Bronchial smooth muscle cell (primary cell): Measurements from ENCODE around the gene URI1. TPM values are rescaled to one million over a fixed set of nuclear protein-coding genes. Genes with fewer than 3 reads are reported as not detected.

Experiments
- total RNA-seq: library from RNA; depleted of rRNA; stranded (reverse); fragments of >200 nt; gene quantifications from 2 replicates; pipeline ENCODE4 v1.2.1, GENCODE V29; 2014

The URI1 gene, protein sequence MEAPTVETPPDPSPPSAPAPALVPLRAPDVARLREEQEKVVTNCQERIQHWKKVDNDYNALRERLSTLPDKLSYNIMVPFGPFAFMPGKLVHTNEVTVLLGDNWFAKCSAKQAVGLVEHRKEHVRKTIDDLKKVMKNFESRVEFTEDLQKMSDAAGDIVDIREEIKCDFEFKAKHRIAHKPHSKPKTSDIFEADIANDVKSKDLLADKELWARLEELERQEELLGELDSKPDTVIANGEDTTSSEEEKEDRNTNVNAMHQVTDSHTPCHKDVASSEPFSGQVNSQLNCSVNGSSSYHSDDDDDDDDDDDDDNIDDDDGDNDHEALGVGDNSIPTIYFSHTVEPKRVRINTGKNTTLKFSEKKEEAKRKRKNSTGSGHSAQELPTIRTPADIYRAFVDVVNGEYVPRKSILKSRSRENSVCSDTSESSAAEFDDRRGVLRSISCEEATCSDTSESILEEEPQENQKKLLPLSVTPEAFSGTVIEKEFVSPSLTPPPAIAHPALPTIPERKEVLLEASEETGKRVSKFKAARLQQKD
- total RNA-seq, result 46.7 and 60.7 TPM in 2 replicates

DNA sequence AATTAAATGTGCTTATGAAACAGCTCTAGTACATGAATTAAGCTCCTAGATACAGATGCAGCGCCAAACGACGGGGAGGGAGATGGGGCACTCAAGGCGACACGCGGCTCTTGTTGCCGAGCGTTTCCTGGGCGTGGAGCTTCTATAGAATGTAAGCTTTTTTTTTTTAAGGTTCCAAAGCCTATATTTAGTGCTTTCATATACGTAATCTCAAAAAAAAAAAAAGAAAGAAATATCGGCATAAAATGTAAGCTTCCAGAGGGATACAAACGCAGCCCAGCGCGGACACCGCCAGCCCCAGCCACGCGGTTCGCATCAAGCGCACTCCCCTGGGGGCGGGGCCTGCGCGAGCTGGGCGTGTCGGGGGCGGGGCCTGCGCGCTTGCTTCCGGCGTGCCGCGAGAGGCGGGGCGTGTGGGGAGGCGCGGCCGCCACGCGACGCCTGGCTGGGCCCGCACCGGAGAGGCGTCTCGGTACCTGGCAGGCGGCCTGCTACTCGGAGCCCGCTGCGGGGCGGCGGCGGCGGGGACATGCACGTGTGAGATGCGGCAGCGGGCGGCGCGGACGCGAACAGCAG is at the start of gene URI1:
Gene URI1 (plus strand): TSS at position 412 of the 576 bp plus-strand sequence. CDS start 309 bp downstream, outside the sequence.

Other genes starting within 250 kb of the URI1 start
- gene C19orf12, start 227.0 kb upstream of the URI1 start, total RNA-seq, result 13.9 and 16.3 TPM in 2 replicates
- 3.0 and 3.8 TPM in 2 replicates for gene CCNE1, start 130.2 kb upstream of the URI1 start, total RNA-seq